K562 (cell line): ENCODE data around the gene TRABD. TPM values are rescaled to one million over a fixed set of nuclear protein-coding genes. Genes with fewer than 3 reads are reported as not detected.

Source experiments
- ATAC-seq: fragments of 200-7000 bp; cut with Tn5 transposase; 3 replicates; pipeline ENCODE4 v1.9.1; 2020; ENCODE audit warnings: moderate library complexity
- BruUV-seq: library from RNA; stranded (reverse); fragments of 400-500 nt; replicated peaks from 2 replicates; lab custom pipeline; 2021; lab: Mats Ljungman, UMichigan
- CTCF ChIA-PET: fragments of 300-600 bp; formaldehyde crosslinking; extraction: SDS; loops from one replicate; lab custom pipeline; 2021; ENCODE audit warnings: low intra/inter-chr PET ratio; lab: Yijun Ruan, JAX
- POLR2A ChIA-PET: fragments of 300-600, 350-650 bp; sonication (Branson Sonifier 250); formaldehyde crosslinking; extraction: SDS; loops from one replicate; lab custom pipeline; 2021; ENCODE audit warnings: antibody characterized with exemption, inconsistent platforms; lab: Yijun Ruan, JAX
- DNase-seq, 4 experiments: peaks; one replicate each; pipeline versions ENCODE4 v3.0.0 to v3.0.0-alpha.2; 2011 to 2018; ENCODE audit warnings: low spot score in 3 of 4, mixed read lengths in 3 of 4; ENCODE audit errors: extremely low read depth in 1 of 4
- FAIRE-seq: peaks from 2 replicates; lab custom pipeline; 2011; peaks lifted over from hg19 to GRCh38; lab: Jason Lieb, UNC
- H2AFZ ChIP-seq: 2 replicates; pipeline ENCODE4 v1.6.0; 2011; ENCODE audit warnings: low read depth, low read length, control low read depth, inconsistent platforms
- H3K27ac ChIP-seq: fragments of 200-600 bp; 3 replicates; pipeline ENCODE4 v1.8.0; 2011; ENCODE audit warnings: low read depth, mild to moderate bottlenecking, control low read depth, inconsistent platforms, low read length, moderate library complexity, mixed read lengths; ENCODE audit errors: extremely low read depth
- H3K27me3 ChIP-seq, 2 experiments: fragments of 300-600 bp in 1 of 2; 2 replicates in 1 of 2; 3 replicates in 1 of 2; pipeline versions ENCODE4 v1.6.0 to v1.8.0; 2011; ENCODE audit warnings: inconsistent platforms in 2 of 2, low read length in 2 of 2, mild to moderate bottlenecking in 1 of 2, mixed read lengths in 1 of 2, moderate library complexity in 1 of 2; ENCODE audit not compliant: control insufficient read depth in 2 of 2, insufficient read depth in 2 of 2
- H3K36me3 ChIP-seq: fragments of 300-600 bp; 3 replicates; pipeline ENCODE4 v1.8.0; 2011; ENCODE audit warnings: mild to moderate bottlenecking, low read length, inconsistent platforms; ENCODE audit not compliant: control insufficient read depth, insufficient read depth
- H3K4me1 ChIP-seq, 2 experiments: fragments of 200-600 bp in 1 of 2; replicated peaks in 1 of 2; 2 replicates in 1 of 2; 3 replicates in 1 of 2; pipeline versions ENCODE4 v1.5.1 to v1.8.0; 2011; ENCODE audit warnings: inconsistent platforms in 2 of 2, low read length in 2 of 2, mild to moderate bottlenecking in 1 of 2, mixed read lengths in 1 of 2, moderate library complexity in 1 of 2; ENCODE audit not compliant: control insufficient read depth in 2 of 2, insufficient read depth in 2 of 2
- H3K4me2 ChIP-seq: 2 replicates; pipeline ENCODE4 v1.6.1; 2011; ENCODE audit warnings: low read length, control low read depth, inconsistent platforms, mixed read lengths; ENCODE audit not compliant: insufficient read depth
- H3K4me3 ChIP-seq: fragments of 200-600 bp; sonication (generic), shearing (Covaris generic); 2 replicates; pipeline ENCODE4 v1.5.1; 2016; ENCODE audit warnings: control low read depth, inconsistent platforms
- H3K79me2 ChIP-seq: fragments of 200-600 bp; 3 replicates; pipeline ENCODE4 v1.8.0; 2011; ENCODE audit warnings: low read length, inconsistent platforms; ENCODE audit not compliant: control insufficient read depth, insufficient read depth
- H3K9ac ChIP-seq, 2 experiments: 2 replicates each; pipeline versions ENCODE4 v1.6.0 to v1.6.1; 2011; ENCODE audit warnings: low read depth in 2 of 2, low read length in 2 of 2, control low read depth in 1 of 2, inconsistent platforms in 1 of 2, mild to moderate bottlenecking in 1 of 2, mixed read lengths in 1 of 2; ENCODE audit not compliant: insufficient read depth in 1 of 2
- H3K9me1 ChIP-seq: one replicate; pipeline ENCODE4 v1.6.0; 2011; ENCODE audit warnings: inconsistent platforms, mild to moderate bottlenecking, low read length, moderate library complexity; ENCODE audit not compliant: control insufficient read depth, insufficient read depth
- H3K9me3 ChIP-seq: replicated peaks from 2 replicates; pipeline ENCODE4 v1.5.1; 2011; ENCODE audit warnings: low read depth, low read length, inconsistent platforms; ENCODE audit not compliant: control insufficient read depth, insufficient read depth
- H4K20me1 ChIP-seq: replicated peaks from 2 replicates; pipeline ENCODE4 v1.6.1; 2011; ENCODE audit warnings: low read length, inconsistent platforms, mixed read lengths; ENCODE audit not compliant: control insufficient read depth, insufficient read depth
- BCLAF1 ChIP-seq, 2 experiments: fragments of 450-650 bp in 1 of 2; IDR thresholded peaks; 2 replicates each; pipeline ENCODE4 v1.6.1; 2011 to 2017; ENCODE audit warnings: low read depth in 2 of 2, antibody characterized with exemption in 1 of 2, borderline replicate concordance in 1 of 2, low read length in 1 of 2, mild to moderate bottlenecking in 1 of 2, mixed read lengths in 1 of 2; ENCODE audit not compliant: control insufficient read depth in 1 of 2
- CXXC5 ChIP-seq: fragments of 250-450 bp; sonication (Bioruptor Pico); IDR thresholded peaks from 2 replicates; pipeline ENCODE4 v1.8.0; 2022; ENCODE audit warnings: inconsistent platforms, mild to moderate bottlenecking, moderate library complexity
- MAFF ChIP-seq: IDR thresholded peaks from 2 replicates; pipeline ENCODE4 v1.6.1; 2012; ENCODE audit warnings: low read length, improper control_type of control experiment
- RBFOX2 ChIP-seq: fragments of 200-400 bp; formaldehyde crosslinking; IDR thresholded peaks from 2 replicates; pipeline ENCODE4 v1.6.1; 2017; ENCODE audit warnings: low read depth, mild to moderate bottlenecking, low read length, moderate library complexity
- WGBS: fragments of 100-300 bp; shearing (Covaris generic); methylation state at CpG from one replicate; pipeline ENCODE4 v1.1.6; 2016; ENCODE audit warnings: low coverage, mixed read lengths; ENCODE audit not compliant: insufficient coverage; ENCODE audit errors: missing lambda C conversion rate; 5-methylcytosine and 5-hydroxymethylcytosine counted together
- in situ Hi-C: fragments of 300-500 bp; cut with MboI; formaldehyde crosslinking; loops from 4 replicates; pipeline ENCODE4 v1.15.0; 2018; ENCODE audit warnings: inconsistent platforms, mixed read lengths
- intact Hi-C: fragments of 100-400 bp; cut with micrococcal nuclease; formaldehyde crosslinking; loops from 2 replicates; pipeline ENCODE4 v1.14.2; 2022
- polyA plus RNA-seq, 8 experiments: library from polyadenylated mRNA; depleted of rRNA in 4 of 8; stranded (reverse) in 5 of 8; unstranded in 3 of 8; fragments of >200 nt; fragmentation: Nextera tagmentation in 2 of 8; fragmentation: Illumina TruSeq in 1 of 8; extraction: Ambion mirVana in 2 of 8; extraction: Trizol in 1 of 8; gene quantifications; 2 replicates each; pipeline versions ENCODE4 v1.2.1 to v1.2.3, GENCODE V29; 2011 to 2014; ENCODE audit warnings: inconsistent platforms in 1 of 8, missing spikeins in 1 of 8
- total RNA-seq, 7 experiments: library from RNA; depleted of rRNA in 6 of 7; stranded (reverse); fragments of >200 nt in 6 of 7; fragmentation: Illumina TruSeq in 2 of 7; extraction: Trizol in 2 of 7; gene quantifications; 2 replicates each; pipeline versions ENCODE4 v1.2.1 to v1.2.3, GENCODE V29; 2011 to 2021; ENCODE audit warnings: low replicate concordance in 1 of 7
- TF ChIP-seq, protein P1 (sequence below): fragments of 250-450 bp; sonication (Bioruptor Pico); IDR thresholded peaks from 2 replicates; pipeline ENCODE4 v1.4.0; 2020

The TRABD gene
- total and polyA plus RNA-seq, 9 of the 15 experiments (the other 6 are each of a cell fraction or from before 2014, with no cell fraction given): 0.08 to 62.9 (median 14.0) TPM

GRCh38 chr22:50173983-50174355, 11.7 kb upstream of the TRABD start:
- CTCF ChIA-PET: no interaction called here
- Histone ChIP-seq H4K20me1 (no peaks in the 10 kb centered on the region), H3K27me3 (no peaks in the 10 kb centered on the region), H3K27ac (no peak overlapping the region), H3K4me3 (no peak overlapping the region), H3K9ac (no peak overlapping the region; a peak in 1 of 4 replicates), H3K36me3 (no peaks in the 10 kb centered on the region), H3K9me1 (no peaks in the 10 kb centered on the region), H2AFZ (no peak overlapping the region), H3K4me2 (no peak overlapping the region), H3K4me1 (peaks cover 8 to 60% of the 10 kb centered on the region in 2 experiments; a peak in 4 of 5 replicates), H3K79me2 (no peaks in the 10 kb centered on the region), H3K9me3 (no peaks in the 10 kb centered on the region)
- DNase-seq (no peak), FAIRE-seq (no peak), ATAC-seq (no peak)
- no peak for TF ChIP-seq CXXC5 (CRISPR knock-in tag)
- TF ChIP-seq RBFOX2: peak; percentile 15; the same call in 1 of the 2 replicates
- no peak for TF ChIP-seq MAFF
- no peak for TF ChIP-seq BCLAF1 (IDR thresholded peaks at IDR 0.05; ENCODE audit: borderline replicate concordance in 1 of 2, control insufficient read depth in 1 of 2, low read depth in 2 of 2, low read length in 1 of 2)
- TF ChIP-seq, protein P1, sequence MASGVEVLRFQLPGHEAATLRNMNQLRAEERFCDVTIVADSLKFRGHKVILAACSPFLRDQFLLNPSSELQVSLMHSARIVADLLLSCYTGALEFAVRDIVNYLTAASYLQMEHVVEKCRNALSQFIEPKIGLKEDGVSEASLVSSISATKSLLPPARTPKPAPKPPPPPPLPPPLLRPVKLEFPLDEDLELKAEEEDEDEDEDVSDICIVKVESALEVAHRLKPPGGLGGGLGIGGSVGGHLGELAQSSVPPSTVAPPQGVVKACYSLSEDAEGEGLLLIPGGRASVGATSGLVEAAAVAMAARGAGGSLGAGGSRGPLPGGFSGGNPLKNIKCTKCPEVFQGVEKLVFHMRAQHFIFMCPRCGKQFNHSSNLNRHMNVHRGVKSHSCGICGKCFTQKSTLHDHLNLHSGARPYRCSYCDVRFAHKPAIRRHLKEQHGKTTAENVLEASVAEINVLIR: no peak
- intact Hi-C loops: no loop called here
- in situ Hi-C loops: no loop called here
- POLR2A ChIA-PET: interaction anchor here (1.1 kb wide), 1 partner anchor 13 kb away, joined by 3 read pairs; no protein-coding TSS in a partner anchor
- BruUV-seq: no TSS peak
- 59% methylated on average over 4 of the region's 6 CpGs for WGBS
